HG02763 (cell line): ENCODE measurements around the gene CELF2.

ENCODE experiments used
- ATAC-seq: cut with Tn5 transposase; IDR thresholded peaks from one replicate; pipeline ENCODE4 v1.9.1; 2021; ENCODE audit warnings: mild to moderate bottlenecking, moderate library complexity; ENCODE audit not compliant: unreplicated experiment

The CELF2 gene

DNA sequence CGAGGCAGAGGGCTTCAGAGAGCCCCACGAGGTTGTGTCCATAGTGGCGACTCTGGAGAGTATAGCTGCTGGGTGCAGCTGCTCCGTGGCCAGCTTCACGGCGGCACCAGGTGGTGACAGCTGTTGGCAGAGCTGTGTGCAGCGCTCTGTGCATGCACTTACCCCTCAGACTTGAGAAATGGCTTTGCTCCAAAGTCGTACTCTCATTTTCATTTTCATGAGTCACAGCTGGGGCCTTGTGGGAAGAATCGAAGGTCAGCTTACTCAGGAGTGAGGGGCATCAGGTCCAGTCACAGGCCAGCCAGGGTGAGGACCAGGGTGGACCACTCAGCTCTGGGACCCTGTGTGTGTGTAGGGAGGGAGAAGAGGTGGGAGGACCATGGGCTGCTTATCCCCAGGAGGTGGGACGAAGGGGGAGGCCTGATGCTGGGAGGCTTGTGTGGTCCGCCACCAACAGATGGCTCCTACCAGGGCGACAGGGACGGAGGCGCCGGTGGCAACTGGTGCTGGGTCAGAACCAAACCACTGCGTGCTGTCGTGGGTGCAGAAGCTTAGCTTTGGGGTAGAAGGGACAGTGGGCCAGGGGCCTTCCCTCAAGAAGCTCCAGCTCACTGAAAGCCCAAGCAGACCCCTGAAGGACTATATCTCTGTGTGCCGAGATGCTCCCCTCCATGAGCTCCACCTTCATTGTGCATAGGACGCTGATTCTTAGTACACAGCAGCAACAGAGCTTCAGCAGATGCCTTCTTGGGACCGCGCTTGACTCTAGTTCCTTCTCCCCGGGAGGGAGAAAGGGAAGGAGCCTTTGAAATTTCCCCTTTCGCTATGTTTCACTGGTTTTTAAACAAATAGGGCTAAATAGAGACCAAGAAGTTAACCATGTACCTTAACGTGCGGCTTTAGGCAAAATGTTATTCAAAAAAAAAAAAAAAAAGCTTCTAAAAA lies 225.0 kb downstream of the CELF2 start:
- peak; percentile 62 for ATAC-seq

DNA sequence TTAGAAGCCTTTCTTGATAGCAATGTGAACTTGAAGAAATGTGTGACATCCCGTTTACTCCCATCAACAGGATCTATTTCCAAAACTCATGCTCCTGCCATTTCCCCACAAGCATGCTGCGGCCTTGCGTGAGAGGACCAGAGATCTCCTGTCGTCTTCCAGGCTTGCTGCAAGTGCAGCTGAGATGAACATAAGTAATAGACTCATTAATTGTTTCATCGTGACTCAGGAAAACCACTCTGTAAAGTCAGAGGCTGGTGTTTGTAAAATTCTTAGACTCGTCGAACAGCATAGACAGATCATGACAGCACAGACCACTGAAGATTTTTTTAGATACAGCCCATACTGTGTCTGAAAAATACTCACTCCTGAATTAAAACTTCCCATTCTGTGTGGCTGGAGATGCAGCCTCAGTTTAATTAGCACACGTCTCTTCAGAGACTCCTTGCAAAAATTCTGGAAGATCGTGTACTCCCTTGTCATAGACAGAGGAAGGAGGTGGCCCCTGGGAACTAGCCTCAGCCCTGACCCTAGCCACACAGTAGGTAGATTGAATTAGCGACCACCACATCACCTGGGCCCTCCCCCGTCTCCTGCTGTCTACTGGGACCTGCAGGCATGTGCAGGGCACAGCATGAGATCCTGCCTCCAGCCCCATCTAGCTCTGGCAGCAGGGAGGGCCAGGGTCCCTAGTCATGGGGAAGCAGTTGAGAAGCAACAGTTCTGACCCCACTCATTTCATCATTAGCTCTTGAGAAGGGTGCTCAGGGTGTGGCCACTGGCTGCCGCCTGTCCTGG lies 226.0 kb downstream of the CELF2 start:
- no peak for ATAC-seq

- no peak for ATAC-seq
Observed at GRCh38 chr10:11245095-11245479, 227.4 kb downstream of the CELF2 start.

- peak; percentile 34 for ATAC-seq
Observed at GRCh38 chr10:11245510-11245909, 227.8 kb downstream of the CELF2 start.

DNA sequence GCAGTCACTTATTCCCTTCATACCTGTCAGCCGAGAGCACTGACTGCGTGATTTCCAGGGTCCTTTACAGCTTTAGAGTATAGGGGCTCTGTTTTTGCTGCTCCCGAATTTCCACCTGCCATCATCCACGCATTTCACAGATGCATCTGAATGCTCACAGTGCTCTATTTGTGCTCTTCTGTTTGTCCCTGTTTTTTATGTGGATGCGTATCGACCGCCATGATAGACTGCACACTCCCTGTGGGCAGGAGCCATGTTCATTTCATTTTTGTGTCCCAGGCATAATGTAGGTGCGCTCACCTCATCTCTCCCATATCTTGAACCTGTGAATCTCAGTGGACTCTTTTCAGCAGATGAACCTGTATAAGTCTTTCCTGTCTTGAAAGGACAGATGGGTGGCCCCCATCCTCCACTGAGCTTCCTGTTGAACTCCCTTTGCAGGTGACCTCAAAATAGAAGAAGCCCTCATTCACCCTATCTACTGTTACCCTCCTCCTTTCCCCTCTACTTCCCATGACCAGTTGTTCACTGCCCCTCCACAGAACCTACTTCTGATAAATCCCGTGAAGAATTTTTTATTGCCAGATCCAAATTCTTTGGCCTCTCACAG lies 228.4 kb downstream of the CELF2 start:
- no peak for ATAC-seq

DNA sequence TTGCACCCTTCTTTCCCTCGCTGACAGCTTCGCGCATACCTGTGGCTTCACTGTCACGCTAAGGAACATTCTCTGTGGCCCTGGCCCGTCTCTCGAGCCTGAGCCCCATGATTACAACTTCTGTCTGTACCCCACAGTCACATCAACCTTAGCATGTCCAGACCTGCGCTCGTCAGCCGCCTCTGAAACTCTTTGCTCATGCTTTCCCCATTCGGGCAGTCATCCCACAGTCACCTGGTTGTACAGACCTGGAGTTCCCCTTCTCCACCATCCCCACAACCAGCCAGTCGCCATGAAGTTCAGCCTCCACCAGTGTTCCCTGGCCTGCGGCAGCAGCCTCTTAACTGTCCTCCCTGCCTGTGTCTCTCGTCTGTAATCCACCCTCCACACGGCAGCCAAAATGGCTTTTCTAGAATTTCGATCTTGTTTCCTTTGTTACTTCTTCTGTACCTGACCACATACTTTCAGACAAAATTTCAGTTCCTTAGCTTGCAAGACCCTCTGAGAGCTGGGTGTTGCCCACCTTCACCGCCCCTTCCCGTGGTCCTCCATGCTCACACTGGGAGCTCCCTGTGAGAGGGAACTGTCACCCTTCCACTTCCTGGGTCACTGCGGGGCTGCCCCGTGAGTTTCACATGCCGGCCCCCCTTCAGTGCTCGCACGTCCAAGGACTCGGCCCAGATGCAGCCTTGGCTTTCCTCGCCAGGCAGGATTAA lies 229.2 kb downstream of the CELF2 start:
- ATAC-seq: no peak

DNA sequence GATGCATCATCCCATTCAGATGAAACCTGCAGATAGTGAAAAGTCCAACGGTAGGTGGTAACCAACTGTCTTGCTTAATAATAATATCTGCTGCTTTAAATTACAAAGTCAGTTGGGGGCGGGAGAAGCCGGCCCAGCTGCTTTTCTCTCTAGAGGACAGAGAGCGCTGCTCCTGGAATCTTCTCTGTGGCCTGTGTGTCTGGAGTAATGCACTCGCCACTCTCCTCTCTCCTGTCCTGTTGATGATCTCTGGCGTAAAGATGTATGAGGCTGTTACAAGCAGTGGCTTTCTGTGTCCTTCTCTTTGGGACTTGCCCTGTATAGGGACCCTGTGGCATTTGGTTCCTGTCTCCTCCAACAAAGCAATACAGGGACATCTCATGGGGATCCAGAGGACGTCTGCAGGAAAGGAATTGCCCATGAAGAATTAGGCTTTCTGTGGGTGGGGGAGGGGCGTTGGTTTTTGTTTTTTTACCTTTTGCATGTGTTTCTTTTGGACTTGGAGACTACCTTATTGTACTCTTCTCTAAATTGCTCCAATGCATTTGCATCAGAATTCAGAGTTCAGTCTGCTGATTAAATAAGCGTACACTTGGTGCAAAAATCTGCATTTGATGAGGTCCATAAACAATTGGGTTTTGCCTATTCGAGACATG lies 231.6 kb downstream of the CELF2 start:
- no peak for ATAC-seq

GRCh38 chr10:11249808-11250195 lies 232.1 kb downstream of the CELF2 start:
- no peak for ATAC-seq

- ATAC-seq: no peak
Observed at GRCh38 chr10:11250304-11250703, 232.6 kb downstream of the CELF2 start.

DNA sequence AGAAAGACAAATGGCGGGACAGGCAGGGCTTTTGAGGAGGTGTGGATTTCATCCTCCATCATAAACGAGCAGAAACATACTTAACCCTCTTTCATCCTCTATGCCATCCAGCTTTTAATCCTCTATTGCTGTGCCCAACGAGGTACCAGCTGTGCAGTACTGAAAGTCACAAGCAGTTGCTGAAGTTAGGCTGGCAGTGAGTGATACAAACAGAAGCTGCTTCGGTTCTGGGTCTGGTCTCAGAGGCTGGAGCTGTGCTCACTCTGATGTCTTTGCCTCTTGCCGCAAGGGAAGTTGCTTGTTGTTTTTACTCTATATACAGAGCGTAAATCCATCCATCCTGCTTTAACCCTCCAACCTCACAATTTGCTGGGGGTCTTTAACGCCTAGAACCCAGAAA lies 235.2 kb downstream of the CELF2 start:
- no peak for ATAC-seq

- ATAC-seq: no peak
Observed at GRCh38 chr10:11253385-11254002, 235.8 kb downstream of the CELF2 start.

DNA sequence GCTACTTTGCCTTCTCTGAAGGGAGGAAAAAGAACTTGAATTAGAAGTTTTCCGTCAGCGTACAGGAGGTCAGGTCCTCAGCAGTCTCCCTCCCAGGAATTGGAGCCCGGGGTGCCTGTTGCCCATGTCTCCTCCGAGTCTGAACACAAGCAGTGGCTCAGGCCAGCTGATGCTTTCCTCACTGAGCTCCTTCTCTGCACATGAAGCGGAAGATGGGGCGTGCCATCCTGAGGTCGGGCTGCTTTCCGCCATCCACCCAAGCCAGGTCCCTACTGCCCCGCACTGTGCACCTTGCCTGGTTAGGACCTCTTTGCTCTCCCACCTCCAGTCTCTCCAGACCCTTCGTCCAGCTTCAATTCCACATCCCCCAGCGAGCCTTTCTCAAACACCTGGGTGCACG lies 237.5 kb downstream of the CELF2 start:
- no peak for ATAC-seq

DNA sequence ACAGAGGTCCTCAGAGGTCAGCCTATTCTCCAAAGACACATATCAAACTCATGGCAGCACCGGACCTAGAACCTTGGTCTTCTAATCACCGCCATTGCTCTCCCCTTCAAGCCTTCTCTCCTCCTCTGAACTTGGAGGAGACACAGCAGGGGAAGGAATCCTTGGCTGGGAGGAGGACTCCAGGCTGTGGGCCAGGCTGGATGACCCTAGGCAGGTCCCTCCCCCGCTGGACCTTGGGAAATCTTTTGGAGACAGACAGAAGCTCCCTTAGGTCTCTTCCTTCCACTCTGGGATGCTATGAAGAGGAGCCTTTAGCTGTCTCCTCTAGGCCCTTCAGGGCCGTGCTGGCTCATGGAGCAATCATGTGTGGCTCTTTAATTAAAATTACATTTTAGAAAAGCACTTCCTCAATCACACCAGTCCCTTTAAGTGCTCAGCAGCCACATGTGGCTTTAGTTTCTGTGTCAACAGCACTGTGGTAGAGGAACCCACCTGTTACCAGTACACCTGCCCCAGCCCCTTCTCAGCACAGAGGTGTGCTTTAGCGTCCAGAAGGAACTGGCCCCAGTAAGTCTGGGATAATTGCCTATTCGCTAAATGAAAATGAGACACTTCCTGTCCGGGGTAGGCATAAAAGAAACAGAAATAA lies 238.2 kb downstream of the CELF2 start:
- no peak for ATAC-seq

DNA sequence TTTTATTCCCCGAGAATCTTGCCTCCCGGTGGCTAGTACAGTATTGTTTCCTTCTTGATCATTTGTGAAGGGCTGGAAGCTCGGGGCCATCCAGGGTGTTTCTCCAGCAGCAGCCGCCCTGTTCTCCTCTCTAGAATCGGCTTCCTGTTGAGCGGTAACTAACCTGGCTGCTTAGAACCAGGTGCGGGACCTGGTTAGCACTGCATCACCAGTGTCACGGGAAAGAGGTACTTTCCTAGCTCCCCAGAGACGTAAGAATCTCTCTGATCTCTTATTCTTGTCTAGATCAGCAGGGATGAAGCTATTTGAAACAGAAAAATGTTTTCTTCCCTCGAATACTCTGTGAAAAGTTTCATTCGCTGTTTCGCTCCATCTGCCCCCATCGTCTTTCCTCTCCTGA lies 239.2 kb downstream of the CELF2 start:
- ATAC-seq: no peak

GRCh38 chr10:11257440-11258090 lies 239.9 kb downstream of the CELF2 start:
- no peak for ATAC-seq

DNA sequence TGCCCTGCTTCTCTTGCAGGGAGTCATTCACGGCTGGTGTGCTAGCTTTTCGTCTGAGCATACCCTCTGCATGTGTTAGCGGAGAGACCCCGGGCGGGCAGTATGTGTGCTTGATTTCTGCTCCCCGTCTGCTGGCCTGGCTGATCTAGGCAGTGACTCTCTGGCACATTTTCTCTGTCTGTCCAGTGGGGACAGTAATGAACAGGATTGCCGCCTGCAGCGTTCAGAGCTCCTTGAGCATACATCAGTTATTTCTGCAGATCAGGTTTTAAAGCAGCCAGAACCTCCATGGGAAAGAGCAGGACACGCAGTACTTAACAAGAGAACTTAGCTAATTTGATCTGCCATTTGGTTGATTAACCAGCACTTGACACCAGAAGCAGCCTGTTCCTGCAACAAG lies 242.5 kb downstream of the CELF2 start:
- no peak for ATAC-seq

GRCh38 chr10:11261143-11261542 lies 243.5 kb downstream of the CELF2 start:
- ATAC-seq: no peak

DNA sequence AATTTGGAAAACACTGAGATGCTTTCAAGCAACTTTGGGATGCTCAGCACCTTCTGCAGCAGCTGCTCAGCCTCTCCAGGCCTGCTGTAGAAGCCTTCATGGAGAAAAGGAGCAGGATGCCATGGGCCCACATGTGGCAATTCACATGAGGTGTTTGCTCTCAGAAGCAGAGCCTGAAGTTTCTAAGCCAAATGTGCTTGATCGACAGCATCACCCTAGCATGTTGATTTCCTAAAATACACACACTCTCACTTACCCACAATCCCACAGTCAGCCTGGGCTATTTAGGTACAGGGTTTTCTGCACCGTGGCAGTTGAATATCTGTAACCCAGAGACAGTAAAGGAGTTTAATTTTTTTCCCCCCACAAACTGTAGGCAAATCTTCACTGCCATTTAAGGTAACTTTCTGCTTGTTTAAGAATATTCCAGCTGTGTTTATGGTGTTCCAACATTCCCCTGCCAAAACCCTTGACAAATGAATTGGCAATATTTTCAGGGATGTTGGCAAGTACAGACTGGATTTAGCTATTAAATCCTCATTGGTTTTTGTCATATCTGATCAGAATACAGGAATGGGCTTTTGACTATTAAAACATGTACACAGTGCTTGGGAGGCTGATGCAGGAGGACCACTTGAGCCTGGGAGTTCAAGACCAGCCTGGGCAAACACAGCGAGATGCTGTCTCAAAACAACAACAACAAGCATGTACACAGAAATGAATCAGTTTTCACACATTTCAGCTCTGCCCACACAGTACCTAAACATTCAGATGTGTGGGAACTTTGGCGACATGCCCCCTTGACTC lies 244.2 kb downstream of the CELF2 start:
- no peak for ATAC-seq
